ENCODE measurements around the gene BCL2L2.

BCL2L2 gene

GRCh38 chr14:23294734-23295561, 11.7 kb upstream of the BCL2L2 start (continued):
- TF ChIP-seq ZBTB6 (tag by site-specific recombination; IDR thresholded peaks at IDR 0.05) (no peak), ZNF707 (tag by site-specific recombination; IDR thresholded peaks at IDR 0.05) (no peak), ZBTB17 (tag by site-specific recombination; IDR thresholded peaks at IDR 0.05) (peak; percentile 71), TRIM28 (IDR thresholded peaks at IDR 0.05; ENCODE audit: borderline replicate concordance, low read length) (0 out of 2 replicates have a peak, but pooled peaks have one; percentile 61), KLF10 (tag by site-specific recombination; IDR thresholded peaks at IDR 0.05) (0 out of 2 replicates have a peak, but pooled peaks have one; percentile 24), TSHZ1 (tag by site-specific recombination; IDR thresholded peaks at IDR 0.05; ENCODE audit: borderline replicate concordance) (0 out of 2 replicates have a peak, but pooled peaks have one; percentile 27), GLIS2 (tag by site-specific recombination; IDR thresholded peaks at IDR 0.05) (no peak), ZNF175 (tag by site-specific recombination; IDR thresholded peaks at IDR 0.05) (no peak), MYNN (tag by site-specific recombination; IDR thresholded peaks at IDR 0.05; ENCODE audit: borderline replicate concordance) (no peak), PRDM2 (tag by site-specific recombination; IDR thresholded peaks at IDR 0.05; ENCODE audit: borderline replicate concordance) (no peak), PRDM6 (tag by site-specific recombination; IDR thresholded peaks at IDR 0.05) (peak; percentile 68), ZNF394 (tag by site-specific recombination; IDR thresholded peaks at IDR 0.05; ENCODE audit: borderline replicate concordance) (peak; percentile 71; the same call in 1 of the 2 replicates), GFI1B (tag by site-specific recombination; IDR thresholded peaks at IDR 0.05) (0 out of 2 replicates have a peak, but pooled peaks have one; percentile 7), KLF7 (tag by site-specific recombination; IDR thresholded peaks at IDR 0.05; ENCODE audit: borderline replicate concordance) (peak; percentile 89), ZNF521 (tag by site-specific recombination; IDR thresholded peaks at IDR 0.05) (no peak), SCRT1 (tag by site-specific recombination; IDR thresholded peaks at IDR 0.05; ENCODE audit: borderline replicate concordance) (no peak), BCL11B (tag by site-specific recombination; IDR thresholded peaks at IDR 0.05; ENCODE audit: low read depth) (no peak), IKZF3 (tag by site-specific recombination; IDR thresholded peaks at IDR 0.05) (no peak), ATF2 (tag by site-specific recombination; IDR thresholded peaks at IDR 0.05; ENCODE audit: low read depth) (no peak), ZBTB8A (tag by site-specific recombination; IDR thresholded peaks at IDR 0.05) (peak; percentile 47), ZNF544 (tag by site-specific recombination; IDR thresholded peaks at IDR 0.05) (no peak), ZNF580 (tag by site-specific recombination; IDR thresholded peaks at IDR 0.05) (0 out of 2 replicates have a peak, but pooled peaks have one; percentile 48), ZNF777 (tag by site-specific recombination; IDR thresholded peaks at IDR 0.05; ENCODE audit: borderline replicate concordance) (no peak), ZNF621 (tag by site-specific recombination; IDR thresholded peaks at IDR 0.05) (no peak), ZNF133 (tag by site-specific recombination; IDR thresholded peaks at IDR 0.05) (no peak)

Measured in HEK293 (cell line).